HG03565 (cell line): ENCODE measurements around the gene RRP12.

ENCODE experiments used
- ATAC-seq: cut with Tn5 transposase; IDR thresholded peaks from one replicate; pipeline ENCODE4 v1.9.1; 2021; ENCODE audit warnings: mild to moderate bottlenecking, moderate library complexity; ENCODE audit not compliant: unreplicated experiment

The RRP12 gene

DNA sequence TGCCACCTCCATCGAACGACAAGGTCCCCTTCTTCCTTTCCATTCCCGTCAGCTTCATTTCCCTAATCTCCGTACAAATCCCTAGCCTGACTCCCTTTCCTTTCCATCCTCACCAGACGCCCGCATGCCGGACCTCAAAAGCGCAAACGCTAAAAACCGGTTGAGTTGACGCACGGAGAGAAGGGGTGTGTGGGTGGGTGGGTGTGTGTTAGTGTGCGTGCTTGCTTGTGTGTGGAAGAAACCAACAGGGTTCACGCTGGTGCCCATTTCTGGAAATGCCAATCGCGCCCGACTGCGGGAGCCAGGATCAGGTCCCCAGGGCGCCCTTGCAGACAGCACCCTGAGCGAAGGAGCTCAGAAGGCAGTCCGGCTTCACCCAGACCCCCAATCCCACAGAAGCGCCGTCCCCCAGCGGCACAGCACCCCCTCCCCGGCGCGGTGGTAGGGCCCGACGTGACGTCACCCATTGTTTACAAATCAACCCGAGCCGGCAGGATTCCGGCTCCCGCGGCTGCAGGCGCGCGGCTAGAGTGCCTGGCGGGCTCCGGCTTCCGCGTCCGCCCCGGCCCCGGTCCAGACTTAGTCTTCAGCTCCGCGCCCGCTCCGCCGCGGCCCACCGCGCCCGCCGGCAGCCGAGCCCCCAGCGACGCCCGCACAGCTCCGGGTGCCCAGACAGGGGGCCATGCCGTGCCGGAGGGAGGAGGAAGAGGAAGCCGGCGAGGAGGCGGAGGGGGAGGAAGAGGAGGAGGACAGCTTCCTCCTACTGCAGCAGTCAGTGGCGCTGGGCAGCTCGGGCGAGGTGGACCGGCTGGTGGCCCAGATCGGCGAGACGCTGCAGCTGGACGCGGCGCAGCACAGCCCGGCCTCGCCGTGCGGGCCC, 82.1 kb downstream of the RRP12 start, which contains the start of gene FRAT1:
TSS of gene FRAT1 (plus strand) at position 500 of the 880 bp plus-strand sequence. CDS start at position 683, 183 bp downstream.
- ATAC-seq, result peak; percentile 64

DNA sequence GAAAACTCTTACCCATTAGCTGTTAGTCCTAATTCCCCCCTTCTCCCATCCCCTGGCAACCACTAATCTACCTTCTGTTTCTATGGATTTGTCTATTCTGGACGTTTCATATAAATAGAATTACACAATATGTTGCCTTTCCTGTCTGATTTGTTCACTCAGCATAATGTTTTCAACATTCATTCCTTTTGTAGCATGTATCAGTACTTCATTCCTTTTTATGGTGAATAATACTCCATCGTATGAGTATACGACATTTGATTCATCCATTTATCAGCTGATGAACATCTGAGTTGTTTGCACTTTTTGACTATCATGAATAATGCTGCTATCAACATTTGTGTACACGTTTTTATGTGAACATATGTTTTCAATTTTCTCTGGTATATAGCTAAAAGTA, 86.5 kb downstream of the RRP12 start:
- ATAC-seq, result no peak

DNA sequence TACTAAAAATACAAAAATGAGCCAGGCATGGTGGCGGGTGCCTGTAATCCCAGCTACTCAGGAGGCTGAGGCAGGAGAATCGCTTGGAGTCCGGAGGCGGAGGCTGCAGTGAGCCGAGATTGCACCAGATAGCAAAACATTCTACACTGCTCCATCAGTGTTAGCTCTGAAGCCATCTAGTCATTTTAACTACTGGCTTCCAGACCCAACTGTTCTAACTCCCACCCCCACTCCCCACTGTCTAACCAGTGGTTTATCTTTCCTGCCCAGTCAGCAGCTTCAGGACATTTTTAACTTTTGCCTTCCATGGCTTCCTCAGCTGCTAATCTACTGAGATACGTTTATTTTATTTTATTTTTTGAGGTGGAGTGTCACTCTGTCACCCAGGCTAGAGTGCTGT, 88.2 kb downstream of the RRP12 start:
- ATAC-seq, result no peak

DNA sequence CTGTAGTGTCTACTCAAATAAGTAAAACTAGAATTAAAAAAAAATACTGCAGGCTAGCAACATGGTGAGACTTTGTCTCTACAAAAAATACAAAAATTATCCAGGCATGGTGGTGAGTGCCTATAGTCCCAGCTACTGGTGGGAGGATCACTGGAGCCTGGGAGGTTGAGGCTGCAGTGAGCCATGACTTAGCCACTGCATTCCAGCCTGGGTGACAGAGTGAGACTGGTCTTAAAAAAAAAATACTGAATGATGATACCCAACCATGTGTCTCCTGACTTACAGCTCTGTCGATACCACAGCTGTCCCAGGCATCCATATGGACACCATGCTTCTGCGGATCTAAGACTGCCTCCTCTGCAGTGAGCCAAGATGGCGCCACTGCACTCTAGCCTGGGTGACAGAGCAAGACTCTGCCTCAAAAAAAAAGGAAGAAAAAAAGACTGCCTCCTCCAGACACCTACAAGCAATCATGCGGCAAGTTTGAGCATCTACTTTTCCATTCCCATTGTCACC, 90.0 kb downstream of the RRP12 start:
- no peak for ATAC-seq

GRCh38 chr10:97307866-97308780, 93.0 kb downstream of the RRP12 start:
- no peak for ATAC-seq

DNA sequence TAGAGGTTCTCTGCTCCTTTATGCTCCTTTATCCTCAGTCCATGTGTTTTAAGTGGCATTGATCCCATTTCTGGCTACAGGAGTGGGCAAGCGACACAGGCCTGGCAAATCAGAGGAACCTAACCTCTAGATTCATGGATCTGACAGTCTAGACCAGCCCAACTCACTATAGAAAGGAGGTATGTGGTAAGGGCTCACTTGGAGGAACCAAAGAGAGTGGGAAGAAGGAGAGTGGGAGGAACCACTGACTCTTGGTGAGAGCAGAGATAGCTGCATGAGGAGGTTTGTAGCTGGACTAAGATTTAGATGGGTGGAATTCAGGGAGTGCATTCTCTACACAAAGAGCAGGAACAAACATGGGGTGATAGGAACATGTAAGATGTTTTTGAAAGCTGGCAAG, 93.7 kb downstream of the RRP12 start:
- ATAC-seq, result no peak
